ENCODE measurements around the gene KLHL36.
A peak's percentile ranks its signal among the peaks of the same experiment; 100 is the strongest.

KLHL36 gene

GRCh38 chr16:84672276-84673202, 24.2 kb downstream of the KLHL36 start:
- peak; percentile 89 for DNase-seq (ENCODE audit: extremely low spot score)
- peak; percentile 92 for TF ChIP-seq CTCF (IDR thresholded peaks at IDR 0.05; ENCODE audit: control extremely low read depth, extremely low read depth, low read depth, missing control alignments)
- ChIA-PET POLR2A (interaction anchor here (0.5 kb wide), 1 partner anchor 10 kb away, joined by 3 read pairs; no protein-coding TSS in a partner anchor), CTCF (interaction anchor here (0.8 to 4.7 kb wide), 39 partner anchors 9 to 485 kb away, joined by 3 to 63 read pairs (median 7); partner anchors contain the start of gene KLHL36)

- CTCF ChIA-PET: interaction anchor here (1.1 to 4.7 kb wide), 18 partner anchors 8 to 76 kb away, joined by 3 to 63 read pairs (median 15); partner anchors contain the start of gene KLHL36
- no peak for TF ChIP-seq CTCF (IDR thresholded peaks at IDR 0.05; ENCODE audit: control extremely low read depth, extremely low read depth, low read depth, missing control alignments)
- POLR2A ChIA-PET: no interaction called here
- DNase-seq (ENCODE audit: extremely low spot score): no peak
Observed at GRCh38 chr16:84673203-84673535, 24.9 kb downstream of the KLHL36 start.

- CTCF ChIA-PET: interaction anchor here (1.1 to 4.7 kb wide), 16 partner anchors 8 to 66 kb away, joined by 3 to 63 read pairs (median 16); partner anchors contain the start of gene KLHL36
- TF ChIP-seq CTCF (IDR thresholded peaks at IDR 0.05; ENCODE audit: control extremely low read depth, extremely low read depth, low read depth, missing control alignments): no peak
- POLR2A ChIA-PET: no interaction called here
- DNase-seq (ENCODE audit: extremely low spot score): no peak
Observed at GRCh38 chr16:84673561-84673960, 25.2 kb downstream of the KLHL36 start.

GRCh38 chr16:84675423-84675822, 27.1 kb downstream of the KLHL36 start:
- CTCF ChIA-PET: interaction anchor here (4.2 kb wide), 1 partner anchor 64 kb away, joined by 45 read pairs; no protein-coding TSS in a partner anchor
- DNase-seq (ENCODE audit: extremely low spot score): no peak
- POLR2A ChIA-PET: no interaction called here
- no peak for TF ChIP-seq CTCF (IDR thresholded peaks at IDR 0.05; ENCODE audit: control extremely low read depth, extremely low read depth, low read depth, missing control alignments)

GRCh38 chr16:84675884-84676283, 27.6 kb downstream of the KLHL36 start:
- POLR2A ChIA-PET: no interaction called here
- TF ChIP-seq CTCF (IDR thresholded peaks at IDR 0.05; ENCODE audit: control extremely low read depth, extremely low read depth, low read depth, missing control alignments): no peak
- no peak for DNase-seq (ENCODE audit: extremely low spot score)
- CTCF ChIA-PET: no interaction called here

GRCh38 chr16:84677017-84677803, 28.9 kb downstream of the KLHL36 start:
- ChIA-PET POLR2A (no interaction called here), CTCF (interaction anchor here (0.7 to 1.9 kb wide), 5 partner anchors 12 to 79 kb away, joined by 3 to 8 read pairs (median 4); no protein-coding TSS in a partner anchor)
- TF ChIP-seq CTCF (IDR thresholded peaks at IDR 0.05; ENCODE audit: control extremely low read depth, extremely low read depth, low read depth, missing control alignments): no peak

More at GRCh38 chr16:84677017-84677803, 28.9 kb downstream of the KLHL36 start:
- no peak for DNase-seq (ENCODE audit: extremely low spot score)
